Ureter (tissue), 1 donor: Measurements from ENCODE around the gene ATP1A2. TPM values are rescaled to one million over a fixed set of nuclear protein-coding genes. Genes with fewer than 3 reads are reported as not detected.
"Not testable (repeated sequence)": the region's sequence is repeated elsewhere in the genome, so short reads cannot be mapped to it uniquely, and the experiment has no call there.

Experiments
- DNase-seq: peaks from one replicate; pipeline ENCODE4 v3.0.0-alpha.2; 2020; ENCODE audit warnings: low spot score
- total RNA-seq: library from RNA; stranded (reverse); gene quantifications from one replicate; pipeline ENCODE4 v1.2.4, GENCODE V29; 2023
- donor health status: DM: yes; HTN: yes; CAD: no.

The ATP1A2 gene
- total RNA-seq, 1 donor from 2014 or later: 41.2 TPM

- DNase-seq: no peak
These were observed 9.3 kb downstream of the ATP1A2 start for GRCh38 chr1:160124705-160125478.

- DNase-seq: no peak
These were observed 10.2 kb downstream of the ATP1A2 start for GRCh38 chr1:160125746-160126145.

GRCh38 chr1:160126342-160126741 is 10.8 kb downstream of the ATP1A2 start:
- DNase-seq: not testable (repeated sequence)

- DNase-seq: no peak
These were observed 11.8 kb downstream of the ATP1A2 start for GRCh38 chr1:160127381-160127780.

GRCh38 chr1:160127865-160128523 is 12.4 kb downstream of the ATP1A2 start:
- no peak for DNase-seq

GRCh38 chr1:160128636-160129035 is 13.1 kb downstream of the ATP1A2 start:
- DNase-seq: no peak

GRCh38 chr1:160129046-160129445 is 13.5 kb downstream of the ATP1A2 start:
- no peak for DNase-seq

GRCh38 chr1:160129558-160129957 is 14.0 kb downstream of the ATP1A2 start:
- DNase-seq: no peak

- no peak for DNase-seq
These were observed 14.4 kb downstream of the ATP1A2 start for GRCh38 chr1:160129966-160130365.

- no peak for DNase-seq
These were observed 14.9 kb downstream of the ATP1A2 start for GRCh38 chr1:160130486-160130885.

GRCh38 chr1:160130939-160131338 is 15.4 kb downstream of the ATP1A2 start:
- DNase-seq: no peak

- no peak for DNase-seq
These were observed 16.4 kb downstream of the ATP1A2 start for GRCh38 chr1:160131803-160132565.

GRCh38 chr1:160133990-160134770 is 18.6 kb downstream of the ATP1A2 start:
- DNase-seq: no peak

GRCh38 chr1:160134791-160135572 is 19.4 kb downstream of the ATP1A2 start:
- DNase-seq: no peak

- DNase-seq: no peak
These were observed 20.8 kb downstream of the ATP1A2 start for GRCh38 chr1:160136121-160136925.

- no peak for DNase-seq
These were observed 21.3 kb downstream of the ATP1A2 start for GRCh38 chr1:160136926-160137200.

GRCh38 chr1:160137216-160137862 is 21.8 kb downstream of the ATP1A2 start:
- DNase-seq: no peak

GRCh38 chr1:160139840-160140239 is 24.3 kb downstream of the ATP1A2 start:
- DNase-seq: no peak

GRCh38 chr1:160143695-160144094 is 28.1 kb downstream of the ATP1A2 start:
- DNase-seq: no peak

GRCh38 chr1:160144921-160145320 is 29.4 kb downstream of the ATP1A2 start:
- no peak for DNase-seq
